ENCODE measurements around the gene SDK2. TPM values are rescaled to one million over a fixed set of nuclear protein-coding genes. Genes with fewer than 3 reads are reported as not detected.

The SDK2 gene
- total and polyA plus RNA-seq, 2 of the 8 experiments (the other 6 are each of a cell fraction or from before 2014, with no cell fraction given) = 3.9 to 4.1 TPM

DNA sequence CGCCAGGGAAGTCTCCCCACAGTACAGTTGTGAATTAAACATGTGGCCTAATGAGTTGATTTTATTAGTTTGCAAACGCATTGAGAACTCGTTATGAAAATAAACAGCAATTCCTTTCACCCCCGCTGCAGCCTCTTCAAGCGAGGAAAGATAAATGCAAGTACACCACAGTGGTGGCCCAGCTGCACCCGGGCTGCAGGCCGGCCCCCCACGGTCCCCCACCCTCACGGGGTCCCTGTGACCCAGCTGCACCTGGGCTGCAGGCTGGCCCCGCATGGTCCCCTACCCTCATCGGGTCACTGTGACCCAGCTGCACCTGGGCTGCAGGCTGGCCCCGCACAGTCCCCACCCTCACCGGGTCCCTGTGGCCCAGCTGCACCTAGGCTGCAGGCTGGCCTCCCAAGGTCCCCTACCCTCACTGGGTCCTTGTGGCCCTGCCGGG is 32.2 kb downstream of the SDK2 start:
- H4K91ac ChIP-seq (replicated peaks; ENCODE audit: insufficient read length, low read length) = peak overlapping the region; percentile 89
- H2AFZ ChIP-seq (ENCODE audit: low read length) = no peak overlapping the region
- no peak overlapping the region for H3K27ac ChIP-seq (ENCODE audit: low read depth, low read length)
- no peak overlapping the region for H3K9ac ChIP-seq (replicated peaks in 1 of 4; ENCODE audit: extremely low read depth in 1 of 4, low read depth in 3 of 4, low read length in 3 of 4)
- CTCF ChIA-PET (ENCODE audit: partially characterized antibody) = interaction anchor here (0.7 to 1.7 kb wide), 3 partner anchors 17 to 45 kb away, joined by 3 to 4 read pairs (median 3); no protein-coding TSS in a partner anchor
- POLR2A ChIA-PET (ENCODE audit: partially characterized antibody) = interaction anchor here (1.4 kb wide), 1 partner anchor 67 kb away, joined by 3 read pairs; no protein-coding TSS in a partner anchor
- H3K36me3 ChIP-seq (ENCODE audit: control insufficient read depth in 2 of 4, insufficient read depth in 4 of 4, low read length in 3 of 4) = no peaks in the 10 kb centered on the region; a peak in 2 of 8 replicates
- 0 out of 2 replicates have a peak overlapping the region, but pooled peaks have one; percentile 63 for H2BK20ac ChIP-seq (ENCODE audit: low read length)
- H3K4me2 ChIP-seq (ENCODE audit: insufficient read depth in 1 of 2, low read depth in 2 of 2, low read length in 2 of 2) = peak overlapping the region; percentile 8 to 66; a peak in 3 of 4 replicates
- peak overlapping the region; percentile 85 for H4K5ac ChIP-seq (ENCODE audit: insufficient read length, low read depth, low read length)
- peak overlapping the region; percentile 50 for H3K4ac ChIP-seq (replicated peaks; ENCODE audit: insufficient read length, low read depth, low read length)
- no peak overlapping the region for H3K56ac ChIP-seq (replicated peaks; ENCODE audit: insufficient read length, low read depth, low read length)
- no peak overlapping the region for H3K23ac ChIP-seq (ENCODE audit: insufficient read length)
- peak overlapping the region; percentile 62 for H3K18ac ChIP-seq (ENCODE audit: extremely low read depth, low read length)
- H2BK15ac ChIP-seq (ENCODE audit: low read length) = 0 out of 2 replicates have a peak overlapping the region, but pooled peaks have one; percentile 66
- H3K14ac ChIP-seq (ENCODE audit: insufficient read length) = no peak overlapping the region
- H3K23me2 ChIP-seq (ENCODE audit: low read depth, low read length) = peaks cover 4% of the 10 kb centered on the region; the same call in 1 of the 2 replicates
- peak overlapping the region; percentile 9 for H2BK120ac ChIP-seq (replicated peaks; ENCODE audit: low read depth, low read length)
- no peaks in the 10 kb centered on the region; a peak in 1 of 7 replicates for H3K27me3 ChIP-seq (replicated peaks in 1 of 4; ENCODE audit: control insufficient read depth in 3 of 4, extremely low read depth in 1 of 4, insufficient read depth in 3 of 4, low read length in 3 of 4)
- H3K79me2 ChIP-seq (ENCODE audit: control insufficient read depth in 1 of 2, insufficient read depth in 2 of 2, low read length in 2 of 2) = peaks cover 3 to 7% of the 10 kb centered on the region in 2 experiments; a peak in 2 of 4 replicates
- DNase-seq (ENCODE audit: low read depth in 1 of 2, low spot score in 2 of 2) (no peak), FAIRE-seq (no peak)
- no peak overlapping the region; the same call in 1 of the 2 replicates for H4K8ac ChIP-seq (ENCODE audit: extremely low read depth, insufficient read depth, low read length)
- H4K20me1 ChIP-seq (replicated peaks in 1 of 2; ENCODE audit: control insufficient read depth in 1 of 2, insufficient read depth in 2 of 2, low read length in 2 of 2) = no peaks in the 10 kb centered on the region
- H2AK5ac ChIP-seq (ENCODE audit: low read depth, low read length) = 0 out of 2 replicates have a peak overlapping the region, but pooled peaks have one; percentile 57
- TF ChIP-seq MAFK (IDR thresholded peaks at IDR 0.05; ENCODE audit: low read depth, low read length) (no peak), RNF2 (IDR thresholded peaks at IDR 0.05; ENCODE audit: borderline replicate concordance, low read depth, low read length, missing control alignments, poor library complexity, severe bottlenecking) (no peak), YY1 (IDR thresholded peaks at IDR 0.05; ENCODE audit: low read depth, low read length) (no peak), JUND (IDR thresholded peaks at IDR 0.05; ENCODE audit: low read length) (no peak), GABPA (IDR thresholded peaks at IDR 0.05; ENCODE audit: borderline replicate concordance, insufficient read depth, low read length) (no peak), EP300 (IDR thresholded peaks at IDR 0.05; ENCODE audit: borderline replicate concordance in 1 of 2, low read depth in 2 of 2, low read length in 2 of 2) (no peak), CEBPB (IDR thresholded peaks at IDR 0.05; ENCODE audit: low read depth, low read length) (no peak), SRF (IDR thresholded peaks at IDR 0.05; ENCODE audit: low read depth, low read length) (no peak), HDAC2 (IDR thresholded peaks at IDR 0.05; ENCODE audit: borderline replicate concordance in 1 of 2, low read depth in 2 of 2, low read length in 2 of 2) (no peak)
- TF ChIP-seq, protein P1, sequence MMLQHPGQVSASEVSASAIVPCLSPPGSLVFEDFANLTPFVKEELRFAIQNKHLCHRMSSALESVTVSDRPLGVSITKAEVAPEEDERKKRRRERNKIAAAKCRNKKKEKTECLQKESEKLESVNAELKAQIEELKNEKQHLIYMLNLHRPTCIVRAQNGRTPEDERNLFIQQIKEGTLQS (IDR thresholded peaks at IDR 0.05; ENCODE audit: insufficient read depth, low read depth, low read length) = no peak
- H2BK12ac ChIP-seq (ENCODE audit: low read depth, low read length) = 0 out of 2 replicates have a peak overlapping the region, but pooled peaks have one; percentile 18
- peaks cover 5% of the 10 kb centered on the region; the same call in 1 of the 2 replicates for H3K79me1 ChIP-seq (ENCODE audit: low read depth, low read length)
- H3K9me3 ChIP-seq (ENCODE audit: insufficient read depth in 2 of 2, low read depth in 1 of 2, low read length in 1 of 2) = no peaks in the 10 kb centered on the region
- H3K4me1 ChIP-seq (replicated peaks in 1 of 4; ENCODE audit: control insufficient read depth in 3 of 4, insufficient read depth in 4 of 4, low read length in 3 of 4) = peaks cover 21 to 53% (median 34%) of the 10 kb centered on the region in 4 experiments
- peak overlapping the region; percentile 69 for H2BK5ac ChIP-seq (ENCODE audit: low read depth, low read length)
- H3K4me3 ChIP-seq (ENCODE audit: extremely low read depth in 1 of 4, insufficient read depth in 2 of 4, low read depth in 3 of 4, low read length in 4 of 4) = peak overlapping the region in 1 of 4 experiments; percentile 10; a peak in 1 of 8 replicates
- WGBS, 2 experiments (ENCODE audit: extremely low coverage in 1 of 2, insufficient coverage in 1 of 2, insufficient read length in 1 of 2, insufficient replicate concordance in 2 of 2, low coverage in 1 of 2, low lambda C conversion rate in 2 of 2, missing lambda C conversion rate in 1 of 2) = 81% methylated on average over 14 of the region's 14 CpGs; no CpG with 5 or more reads in 1 of the 2 experiments
